ENCODE data around the gene PRND.

GRCh38 chr20:4717816-4718570 lies 3.7 kb upstream of the PRND start:
- TF ChIP-seq CTCF (IDR thresholded peaks at IDR 0.05) (no peak), POLR2A (IDR thresholded peaks at IDR 0.05) (no peak)

Data from suprapubic skin (tissue), 3 donors.